HuH-7 (cell line): ENCODE data around the gene MSH2.
"Not testable (repeated sequence)": the region's sequence is repeated elsewhere in the genome, so short reads cannot be mapped to it uniquely, and the experiment has no call there.

ENCODE experiments used
- DNase-seq: peaks from one replicate; pipeline ENCODE4 v3.0.0; 2011; ENCODE audit warnings: low spot score

MSH2 gene

DNA sequence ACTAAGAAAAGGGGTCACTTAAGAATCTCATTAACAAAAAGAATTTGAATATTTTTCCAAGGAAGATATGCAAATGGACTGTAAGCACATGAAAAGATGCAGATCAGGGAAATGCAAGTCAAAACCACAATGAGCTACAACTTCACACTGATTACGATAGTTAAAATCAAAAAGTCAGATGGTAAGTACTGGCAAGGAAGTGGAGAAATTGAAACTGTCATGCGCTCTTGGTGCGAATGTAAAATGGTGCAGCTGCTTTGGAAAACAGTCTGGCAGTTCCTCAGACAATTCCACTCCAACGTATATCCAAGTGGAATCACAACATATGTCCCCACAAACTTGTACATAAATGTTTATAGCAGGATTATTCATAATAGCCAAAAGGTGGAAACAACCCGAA is 81.4 kb downstream of the MSH2 start:
- DNase-seq = no peak

DNA sequence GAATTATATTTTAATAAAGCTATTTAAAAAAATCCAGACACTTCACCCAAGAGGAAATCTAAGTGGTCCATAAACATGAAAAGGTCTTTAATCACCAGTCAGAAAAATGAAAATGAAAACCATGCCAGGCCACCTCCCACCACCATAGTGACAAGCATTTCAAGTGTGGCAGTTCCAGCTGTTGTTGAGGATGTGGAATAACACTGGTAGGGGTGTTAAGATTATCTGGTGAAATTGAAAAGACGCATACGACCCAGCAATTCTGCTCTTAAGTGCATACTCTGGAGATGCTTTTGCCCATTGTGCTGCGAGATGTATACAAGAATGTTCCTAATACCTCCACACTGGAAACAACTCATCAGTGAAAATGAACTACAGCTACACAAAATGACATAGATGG is 82.2 kb downstream of the MSH2 start:
- no peak for DNase-seq

DNA sequence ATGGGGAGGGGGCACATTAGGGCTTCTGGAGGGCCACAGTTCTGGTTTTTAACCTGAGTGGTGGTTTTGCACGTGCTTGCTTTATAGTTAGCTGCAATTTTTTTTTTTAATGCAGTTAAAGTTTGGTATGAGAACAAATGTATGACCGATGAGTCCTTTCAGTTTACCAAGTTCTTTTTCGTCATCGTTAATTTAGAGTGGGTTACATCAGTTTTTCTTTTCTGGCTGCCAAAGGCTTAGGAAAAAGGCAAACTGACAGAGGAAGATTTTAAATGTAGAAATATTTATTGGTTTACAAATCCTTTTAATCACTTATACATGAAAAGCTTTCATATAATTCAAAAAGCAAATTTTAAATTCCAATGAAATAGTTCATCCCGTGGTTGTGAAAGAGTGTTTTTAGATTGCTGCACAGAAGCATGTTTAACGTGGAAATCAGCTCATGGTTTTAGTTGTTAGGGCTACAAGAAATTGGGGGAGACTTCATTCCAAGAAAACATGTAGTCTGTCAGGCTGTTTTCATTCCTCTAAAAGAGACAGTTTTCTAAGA is 82.9 kb downstream of the MSH2 start:
- no peak for DNase-seq

DNA sequence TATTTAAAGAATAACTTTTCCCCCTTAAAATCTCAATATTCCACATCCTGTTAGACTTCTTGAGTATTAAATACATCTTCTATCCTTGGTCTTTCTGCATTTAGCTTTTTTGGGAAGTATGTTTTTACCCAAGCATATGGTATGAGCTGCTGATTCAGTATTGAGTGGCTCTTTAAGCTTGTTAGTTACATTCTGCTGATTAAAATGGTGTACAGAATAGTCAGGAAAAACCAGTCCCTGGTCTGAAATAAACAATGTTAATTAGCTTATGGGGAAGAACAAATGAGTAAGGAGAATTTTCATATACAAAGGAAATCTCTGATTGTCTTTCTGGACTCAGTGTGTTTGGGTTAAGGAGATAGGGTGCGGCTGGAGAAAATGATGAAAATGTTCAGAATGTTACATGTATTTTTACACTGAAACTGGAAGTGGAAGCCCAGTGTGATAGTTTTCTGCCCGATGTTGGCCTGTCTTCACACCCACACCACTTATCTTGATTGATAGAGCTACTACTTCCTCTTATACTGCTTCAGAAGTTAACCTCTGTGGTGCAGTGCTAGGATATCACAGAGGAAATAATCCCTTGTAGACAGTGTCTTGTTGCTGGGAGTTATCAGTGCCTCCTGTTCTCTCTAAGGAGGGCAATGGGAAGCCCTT is 84.0 kb downstream of the MSH2 start:
- DNase-seq = no peak

DNA sequence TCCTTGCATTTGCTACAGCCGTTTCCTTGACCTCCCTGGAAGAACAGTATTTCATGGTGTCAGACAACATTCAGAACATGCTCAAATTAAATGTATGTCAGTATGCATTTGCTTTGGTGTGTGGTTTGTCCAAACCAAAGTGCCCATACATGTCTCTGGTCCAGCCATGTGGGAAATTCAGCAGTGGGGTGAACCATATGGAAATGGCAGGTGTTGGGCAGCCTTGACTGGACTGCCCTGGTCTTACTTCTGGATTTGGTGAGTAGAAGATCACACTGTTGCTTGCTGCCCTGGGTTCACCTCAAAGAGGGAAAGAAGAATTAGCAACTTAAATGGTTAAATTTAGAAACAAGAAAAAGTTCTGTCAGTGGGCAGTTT is 84.5 kb downstream of the MSH2 start:
- DNase-seq = no peak

DNA sequence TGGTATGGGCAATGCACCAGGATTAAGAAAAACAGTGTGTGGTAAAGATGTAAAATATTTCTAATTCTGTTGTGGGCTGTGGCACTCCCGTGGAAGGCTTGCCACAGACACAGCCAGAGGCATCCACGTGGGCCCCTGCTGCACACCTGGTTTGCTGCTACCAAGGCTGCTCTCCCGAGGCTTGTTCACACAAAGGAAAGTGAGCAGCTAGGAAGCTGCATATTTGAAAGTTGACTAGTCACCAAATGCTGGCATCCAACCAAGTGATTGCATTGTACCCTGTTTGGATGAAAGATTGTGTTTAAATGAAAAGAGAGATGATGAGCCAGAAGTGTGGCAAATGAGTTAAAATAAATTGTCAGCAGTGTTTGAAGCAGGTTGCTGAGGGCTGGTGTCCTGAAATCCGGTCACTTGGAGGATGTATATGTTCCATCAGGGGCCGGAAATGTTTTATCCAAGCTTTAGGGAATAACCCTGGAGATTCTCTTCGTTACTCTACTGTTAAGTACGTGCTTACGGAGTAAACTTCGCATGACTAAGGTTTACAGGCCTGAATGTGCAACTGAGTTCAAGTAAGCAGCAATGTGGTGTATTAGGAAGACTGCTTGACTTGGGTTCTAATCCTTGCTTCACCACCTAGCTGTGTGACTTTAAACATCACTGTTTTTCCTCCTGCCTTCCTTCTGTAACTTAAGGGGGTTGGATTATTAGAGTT is 86.1 kb downstream of the MSH2 start:
- no peak for DNase-seq

DNA sequence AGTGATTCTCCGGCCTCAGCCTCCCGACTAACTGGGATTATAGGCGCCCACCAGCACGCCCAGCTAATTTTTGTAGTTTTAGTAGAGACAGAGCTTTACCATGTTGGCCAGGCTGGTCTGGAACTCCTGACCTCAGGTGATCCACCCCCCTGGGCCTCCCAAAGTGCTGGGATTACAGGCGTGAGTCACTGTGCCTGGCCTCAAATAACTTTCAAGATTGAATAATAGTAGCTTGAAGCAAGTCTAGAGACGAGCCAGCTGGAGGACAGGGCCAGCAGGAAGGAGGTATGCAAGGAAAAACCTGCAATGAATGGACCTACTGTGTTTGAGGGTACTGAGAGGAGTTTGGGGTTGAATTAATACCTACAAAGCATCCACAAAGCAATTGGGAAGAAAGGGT is 87.5 kb downstream of the MSH2 start:
- DNase-seq = no peak

DNA sequence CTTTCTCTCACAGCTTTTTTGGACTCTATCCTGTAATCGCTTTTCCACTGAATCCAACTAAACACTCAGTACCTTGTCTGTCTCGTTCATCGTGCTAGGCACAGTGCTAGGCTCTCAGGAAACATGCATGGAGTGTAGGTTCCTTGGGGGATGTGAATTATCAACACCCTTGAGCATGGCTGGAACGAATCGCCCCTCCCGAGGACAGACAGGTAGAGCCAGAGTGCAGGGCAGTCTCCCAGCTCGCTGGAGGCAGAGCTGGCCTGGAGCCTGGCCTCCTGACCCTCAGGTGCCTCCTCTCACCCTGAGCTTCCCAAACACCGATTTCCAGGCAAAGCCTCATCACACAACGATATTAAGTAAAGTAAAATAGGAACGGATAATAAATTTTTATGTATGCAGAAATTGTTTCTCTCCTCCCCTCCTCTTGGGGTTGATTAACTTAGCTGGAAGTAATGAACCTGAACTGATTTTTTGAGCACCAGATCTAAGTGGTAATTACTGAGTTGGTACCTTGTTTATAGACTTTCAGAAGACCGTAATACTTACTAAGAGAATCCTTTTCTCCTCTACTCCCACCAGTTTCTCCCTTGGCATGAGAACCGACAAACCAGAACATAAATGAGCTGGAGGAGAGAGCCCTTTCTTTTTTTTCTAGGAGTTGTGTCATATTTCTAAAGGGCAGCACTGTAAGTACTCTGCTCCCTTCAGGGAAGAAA is 90.5 kb downstream of the MSH2 start:
- DNase-seq = no peak

DNA sequence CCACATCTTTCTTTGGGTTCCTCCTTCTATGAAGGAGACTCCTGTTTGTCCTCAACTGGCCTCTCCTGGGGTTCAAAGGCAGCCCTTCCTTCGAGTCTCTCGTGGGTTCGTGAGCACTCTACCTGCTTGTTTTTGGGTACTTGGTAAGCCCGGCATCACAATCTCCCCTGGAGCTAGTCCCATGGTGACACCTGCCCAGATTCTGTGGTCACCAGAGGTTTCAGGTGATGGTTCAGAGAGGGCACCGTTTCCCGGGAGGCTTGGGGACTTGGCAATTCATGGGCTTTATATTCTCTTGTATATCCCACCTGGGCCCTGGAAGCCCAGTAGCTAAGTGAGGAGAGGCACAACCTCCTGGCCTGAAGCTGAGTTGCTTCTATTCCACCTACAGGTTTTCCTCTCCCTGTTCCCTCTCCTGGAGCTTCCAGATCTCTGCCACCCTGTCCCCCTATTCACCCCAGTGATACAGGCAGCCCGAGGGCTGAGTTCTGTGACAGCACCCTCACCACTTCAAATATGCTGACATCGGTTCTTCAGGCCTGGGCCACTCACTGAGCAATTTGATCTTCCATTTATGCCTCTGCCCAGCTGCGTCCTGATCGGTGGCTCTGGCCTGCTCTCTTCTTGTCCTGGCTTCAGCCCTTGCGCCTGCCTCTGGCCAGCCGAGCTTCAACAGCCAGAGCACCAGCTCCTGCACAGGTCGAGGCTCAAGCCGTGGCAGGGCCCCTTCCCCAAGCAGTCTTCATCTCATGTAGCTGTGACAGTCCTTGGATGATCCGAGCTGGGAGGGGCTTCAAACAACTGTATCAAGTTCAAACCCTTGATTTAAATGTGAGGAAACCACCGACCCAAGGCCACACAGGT is 91.5 kb downstream of the MSH2 start:
- DNase-seq = no peak

DNA sequence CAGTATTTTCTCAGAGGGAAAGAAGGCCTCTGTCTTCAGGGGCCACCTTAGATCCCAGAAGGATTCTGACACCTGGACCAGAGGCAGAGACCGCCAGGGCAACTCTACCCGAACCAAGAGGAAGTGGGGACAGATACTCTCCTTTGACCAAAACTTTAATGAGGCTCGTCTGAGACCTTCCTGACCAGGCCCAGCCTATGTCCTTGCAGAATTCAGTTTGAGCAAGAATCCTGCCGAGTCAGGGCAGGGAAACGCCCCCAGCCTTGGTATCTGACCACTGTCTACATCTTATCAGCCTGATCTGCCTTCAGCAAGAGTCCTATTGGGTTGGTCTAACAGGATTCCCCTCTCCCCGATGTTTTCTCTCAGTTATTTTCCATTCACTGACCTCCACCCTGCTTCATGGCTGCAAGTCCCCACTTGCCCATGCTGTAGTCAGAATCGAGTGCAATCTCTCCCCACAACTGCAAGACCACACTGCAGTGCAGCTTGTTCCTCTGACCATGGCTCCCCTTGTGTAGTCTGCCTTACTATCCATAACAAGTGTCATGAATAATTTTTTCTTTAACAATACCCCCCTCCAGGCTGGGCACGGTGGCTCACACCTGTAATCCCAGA is 95.0 kb downstream of the MSH2 start:
- DNase-seq = no peak

DNA sequence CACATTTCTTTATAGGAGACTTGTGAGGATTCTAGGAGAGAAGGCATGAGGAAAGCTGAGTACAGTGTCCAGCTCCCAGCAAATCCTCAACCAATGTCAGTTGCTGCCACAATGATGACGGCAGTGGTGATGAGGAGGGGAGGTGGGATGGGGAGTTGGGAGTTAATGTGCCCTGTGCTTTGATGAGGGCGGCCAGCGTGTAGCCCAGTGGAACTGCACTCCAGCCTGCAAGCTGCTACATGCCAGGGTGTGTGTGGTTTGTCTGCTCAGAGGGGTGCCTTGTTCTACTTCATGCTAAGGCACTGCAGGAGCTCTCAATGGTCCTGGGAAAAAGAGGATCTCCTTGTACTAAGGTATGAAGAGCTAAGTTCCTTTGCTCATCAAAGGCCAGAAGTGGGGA is 96.1 kb downstream of the MSH2 start:
- no peak for DNase-seq

DNA sequence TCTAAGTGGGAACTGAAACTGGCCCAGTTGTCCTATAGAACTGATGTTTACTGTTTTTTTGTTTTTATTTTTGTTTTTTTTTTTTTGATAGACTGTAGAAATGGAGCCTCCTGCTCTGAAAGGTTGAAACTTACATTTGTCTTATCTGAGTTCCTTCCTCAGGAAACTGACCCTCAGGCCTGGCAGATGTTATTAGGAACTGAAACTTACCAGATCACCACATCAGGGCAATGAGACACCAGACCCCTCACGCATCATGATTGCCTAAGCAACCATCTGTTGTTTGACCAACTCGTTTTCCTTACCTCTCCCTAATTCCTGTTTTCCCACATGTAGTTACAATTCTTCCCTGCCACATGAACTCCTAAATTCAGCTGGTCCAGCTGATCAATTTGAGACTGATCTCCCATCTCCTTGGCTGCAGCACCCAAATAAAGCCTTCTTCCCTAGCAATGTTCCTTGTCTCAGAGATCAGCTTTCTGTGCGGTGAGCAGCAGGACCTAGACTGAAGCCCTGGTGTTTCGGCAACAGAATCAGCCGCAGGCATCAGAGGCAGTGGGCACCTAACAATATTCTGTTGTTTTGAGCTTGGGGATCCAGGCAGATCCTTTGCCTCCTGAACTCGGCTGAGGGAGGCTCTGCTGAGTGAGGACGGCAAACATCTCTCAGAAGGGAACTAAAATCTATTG is 96.8 kb downstream of the MSH2 start:
- no peak for DNase-seq

DNA sequence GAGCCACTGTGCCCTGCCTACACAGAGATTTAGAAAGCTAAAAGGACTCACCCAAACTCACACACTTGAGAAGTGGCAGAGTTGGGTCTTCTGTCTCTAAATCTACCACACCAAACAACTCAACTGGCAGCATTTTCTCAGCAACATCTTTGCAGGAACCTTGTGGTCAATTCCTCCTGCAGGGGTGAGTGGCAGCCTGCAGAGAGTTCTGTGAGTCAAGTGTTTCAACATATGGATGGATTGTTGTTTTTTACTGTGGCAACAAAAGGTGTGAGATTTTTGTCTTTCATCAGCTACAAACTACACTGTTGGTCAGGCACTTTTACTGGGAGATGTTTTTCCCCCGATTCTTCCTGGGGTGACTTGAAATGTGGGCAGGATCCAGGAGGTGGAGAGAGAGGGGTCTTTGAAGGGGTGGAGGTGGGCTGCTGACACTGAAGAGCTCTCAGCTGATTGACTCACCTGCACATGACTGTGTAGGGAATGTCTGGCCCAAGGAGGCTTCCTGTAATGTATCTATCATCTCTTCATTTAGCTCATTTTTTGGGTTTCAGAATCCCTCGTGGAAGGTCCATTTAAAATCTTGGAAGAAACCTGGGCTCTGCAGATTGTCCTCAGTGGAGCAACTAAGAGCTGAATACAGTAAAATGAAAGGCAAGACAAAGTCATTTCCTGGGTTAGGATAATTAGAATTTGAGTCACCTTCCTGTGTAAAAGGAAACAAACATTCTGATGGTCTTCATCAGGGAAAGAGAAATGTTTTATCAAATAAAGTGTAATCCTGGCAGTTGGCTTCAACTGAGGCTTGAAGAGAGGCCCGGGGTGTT is 98.6 kb downstream of the MSH2 start:
- DNase-seq = no peak

DNA sequence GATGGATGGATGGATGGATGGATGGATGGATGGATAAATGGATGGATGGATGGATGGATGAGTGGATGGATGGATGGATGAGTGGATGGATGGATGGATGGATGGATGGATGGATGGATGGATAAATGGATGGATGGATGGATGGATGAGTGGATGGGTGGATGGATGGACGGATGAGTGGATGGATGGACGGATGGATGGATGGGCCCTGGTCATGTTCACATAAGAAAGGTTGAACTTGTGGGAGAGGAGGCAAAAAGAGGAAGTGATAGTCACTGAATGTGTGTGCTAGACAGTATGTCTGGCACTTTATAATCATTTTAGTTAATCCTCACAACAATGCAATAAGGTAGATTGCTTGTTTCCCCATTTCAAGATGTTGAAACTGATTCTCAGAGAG is 99.5 kb downstream of the MSH2 start:
- not testable (repeated sequence) for DNase-seq

DNA sequence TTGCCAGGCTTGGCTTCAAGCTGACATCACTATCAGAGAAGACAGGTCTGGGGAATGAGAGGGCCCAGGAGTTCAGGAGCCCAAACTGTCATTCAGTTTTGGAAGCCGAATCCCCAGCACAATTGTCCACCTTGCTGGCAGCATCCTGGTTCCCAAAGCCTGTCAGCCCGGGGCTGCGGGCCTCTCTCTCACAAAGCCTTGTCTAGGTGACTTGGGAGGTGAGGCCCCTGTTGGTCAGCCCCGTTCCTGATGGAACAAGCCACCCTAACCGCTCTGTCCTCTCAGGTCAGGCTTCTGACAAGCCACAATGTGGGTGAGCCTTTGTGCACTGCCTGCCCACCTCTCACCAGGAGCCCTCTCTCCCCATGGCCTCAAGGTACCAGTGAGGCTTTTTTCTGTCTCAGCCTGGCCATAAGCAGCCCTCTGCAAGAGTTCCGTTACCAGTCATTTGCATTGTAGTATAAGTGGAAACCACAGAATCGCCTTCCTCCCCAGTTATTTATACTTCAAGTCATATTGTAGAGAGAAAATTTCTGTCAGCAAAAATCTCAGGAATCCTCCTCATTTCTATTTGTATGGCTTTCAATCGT is 100.6 kb downstream of the MSH2 start:
- DNase-seq = no peak

DNA sequence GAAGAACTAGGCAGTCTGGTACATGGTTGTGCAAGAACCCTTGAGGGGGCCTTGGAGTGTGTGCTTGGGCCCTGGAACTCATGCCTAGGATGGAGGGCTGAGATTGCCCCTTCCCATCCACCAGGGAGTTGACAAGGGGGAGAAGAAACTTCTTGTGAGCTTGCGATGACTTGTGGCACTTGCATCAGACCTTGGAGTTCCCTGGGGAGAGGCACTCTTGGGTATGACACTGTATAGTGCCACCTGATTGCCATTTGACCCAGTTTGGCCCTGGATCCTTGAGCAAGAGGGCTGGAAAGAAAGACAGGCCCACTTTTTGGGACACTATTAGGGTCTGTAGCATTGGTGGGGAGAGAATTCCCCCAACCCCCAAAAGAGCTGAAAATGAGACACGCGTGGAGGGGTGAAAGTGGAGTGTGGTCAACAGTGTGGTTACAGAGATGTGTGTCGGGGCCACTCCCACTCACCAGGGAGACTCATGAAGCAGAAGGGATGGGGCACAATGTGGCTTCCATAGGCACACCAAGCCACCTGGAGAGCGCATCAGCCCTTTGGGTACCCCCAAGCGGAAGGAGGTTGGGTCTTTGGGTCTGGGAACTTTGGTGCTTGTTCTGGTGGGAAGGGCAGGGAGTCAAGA is 101.3 kb downstream of the MSH2 start:
- DNase-seq = no peak

DNA sequence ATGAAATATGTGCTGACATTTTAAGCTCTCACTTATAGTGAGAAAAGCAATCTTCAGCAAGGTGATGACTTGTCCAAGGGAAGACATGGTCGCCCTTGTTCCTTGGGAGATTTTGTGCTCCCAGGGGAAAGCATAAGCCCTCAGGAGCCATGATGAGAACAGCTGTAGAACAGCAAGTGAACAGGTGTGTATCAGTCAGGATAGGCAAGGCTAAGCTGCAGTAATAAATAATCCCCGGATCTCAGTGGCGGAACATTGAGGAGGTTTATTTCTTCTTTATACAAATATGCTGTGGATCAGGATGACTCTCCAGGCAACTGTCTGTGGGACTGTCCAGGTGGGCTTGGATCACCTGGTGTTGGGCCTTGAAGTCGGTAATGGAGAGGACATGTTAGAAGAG is 103.1 kb downstream of the MSH2 start:
- no peak for DNase-seq

DNA sequence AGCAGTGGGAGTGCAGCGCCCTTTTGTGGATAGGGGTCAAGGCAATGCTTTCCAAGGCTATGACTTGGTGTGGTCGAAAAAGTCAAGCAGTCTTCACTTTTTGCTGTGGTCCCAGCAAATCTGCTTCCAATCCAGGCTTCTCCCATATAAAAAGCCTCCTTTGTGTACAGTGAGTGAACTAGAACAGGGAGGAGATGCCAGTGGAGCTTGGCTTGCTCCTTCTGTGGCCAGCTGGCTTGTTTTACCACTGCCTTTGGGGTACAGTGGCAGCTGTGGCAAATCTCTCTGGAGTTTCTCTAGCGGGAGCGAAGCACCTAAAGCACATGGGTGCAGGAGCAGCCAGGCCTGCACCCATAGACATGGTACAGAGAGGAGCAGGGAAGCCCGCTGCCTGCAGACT is 103.5 kb downstream of the MSH2 start:
- no peak for DNase-seq

DNA sequence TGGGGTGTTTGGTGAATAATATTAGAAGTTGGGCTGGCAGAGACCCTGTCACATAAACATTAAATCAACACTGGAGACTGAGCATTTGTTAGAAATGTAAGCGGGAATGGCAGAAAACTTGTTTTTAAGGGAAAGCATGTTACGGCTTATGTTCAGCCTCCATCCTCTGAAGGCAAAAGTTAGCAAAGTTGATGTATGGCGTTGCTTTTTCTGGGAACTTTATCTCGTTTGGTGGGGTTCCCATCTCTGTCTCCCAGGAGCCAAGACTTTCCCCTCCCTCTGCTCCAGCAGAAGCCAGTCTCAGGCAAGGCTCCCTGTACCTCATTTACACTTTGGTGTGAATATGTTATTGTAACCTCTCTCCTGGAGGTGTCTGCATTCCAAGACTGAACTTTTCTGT is 105.1 kb downstream of the MSH2 start:
- no peak for DNase-seq
